Stimulated activated CD8-positive, alpha-beta memory T cell treated with anti-CD3 and anti-CD28 coated beads, Interleukin-15, amount 100 ng/mL, for 1 hour (primary cell): ENCODE measurements around the gene DERA.
"Not testable (repeated sequence)": the region's sequence is repeated elsewhere in the genome, so short reads cannot be mapped to it uniquely, and the experiment has no call there.

Source experiments
- DNase-seq: peaks from one replicate; pipeline ENCODE4 v3.0.0-alpha.2; 2020; ENCODE audit warnings: low read depth

DERA gene

GRCh38 chr12:15904378-15904920 lies 6.7 kb upstream of the DERA start:
- no peak for DNase-seq

GRCh38 chr12:15910468-15910863 lies 666 bp upstream of the DERA start:
- DNase-seq, result no peak

GRCh38 chr12:15911931-15912330 lies 799 bp downstream of the DERA start:
- DNase-seq, result not testable (repeated sequence)

- not testable (repeated sequence) for DNase-seq
These were observed 3.0 kb downstream of the DERA start for GRCh38 chr12:15914131-15914530.

GRCh38 chr12:15918066-15918465 lies 6.9 kb downstream of the DERA start:
- DNase-seq, result no peak

GRCh38 chr12:15919418-15919817 lies 8.3 kb downstream of the DERA start:
- no peak for DNase-seq

GRCh38 chr12:15924956-15925355 lies 13.8 kb downstream of the DERA start:
- no peak for DNase-seq

GRCh38 chr12:15928346-15928745 lies 17.2 kb downstream of the DERA start:
- DNase-seq, result no peak

- no peak for DNase-seq
These were observed 17.9 kb downstream of the DERA start for GRCh38 chr12:15928870-15929571.

GRCh38 chr12:15931590-15932053 lies 20.5 kb downstream of the DERA start:
- DNase-seq, result no peak

- DNase-seq, result no peak
These were observed 21.2 kb downstream of the DERA start for GRCh38 chr12:15932327-15932726.

- no peak for DNase-seq
These were observed 21.8 kb downstream of the DERA start for GRCh38 chr12:15932971-15933370.

GRCh38 chr12:15933751-15934150 lies 22.6 kb downstream of the DERA start:
- DNase-seq, result no peak

- no peak for DNase-seq
These were observed 25.6 kb downstream of the DERA start for GRCh38 chr12:15936751-15937150.

- no peak for DNase-seq
These were observed 26.8 kb downstream of the DERA start for GRCh38 chr12:15937902-15938301.

GRCh38 chr12:15939111-15939510 lies 28.0 kb downstream of the DERA start:
- no peak for DNase-seq

- DNase-seq, result no peak
These were observed 31.3 kb downstream of the DERA start for GRCh38 chr12:15942475-15942874.

GRCh38 chr12:15943519-15943918 lies 32.4 kb downstream of the DERA start:
- DNase-seq, result not testable (repeated sequence)

- DNase-seq, result not testable (repeated sequence)
These were observed 37.3 kb downstream of the DERA start for GRCh38 chr12:15948461-15948860.

GRCh38 chr12:15955281-15955680 lies 44.1 kb downstream of the DERA start:
- DNase-seq, result no peak

GRCh38 chr12:15956010-15956409 lies 44.9 kb downstream of the DERA start:
- no peak for DNase-seq

- no peak for DNase-seq
These were observed 45.5 kb downstream of the DERA start for GRCh38 chr12:15956413-15957185.

GRCh38 chr12:15962760-15963159 lies 51.6 kb downstream of the DERA start:
- no peak for DNase-seq
